ENCODE measurements around the gene ZNF776. TPM values are rescaled to one million over a fixed set of nuclear protein-coding genes. Genes with fewer than 3 reads are reported as not detected.
A peak's percentile ranks its signal among the peaks of the same experiment; 100 is the strongest.

Gene ZNF776
- total RNA-seq: 10 to 100 TPM; 34.2 to 40.1 TPM
- 10 to 100 TPM; 22.1 to 25.9 TPM for polyA plus RNA-seq (ENCODE audit: insufficient read length in 2 of 2)
- long read RNA-seq, donor 1, full-length matches to known transcripts: 4 of 4 reads
- long read RNA-seq, donor 1, partial matches to known transcripts: 0 of 4 reads
- long read RNA-seq, donor 1, other reads (novel, unspliced or antisense): 0 of 4 reads
- long read RNA-seq, donor 2, full-length matches to known transcripts: 1 of 1 reads
- long read RNA-seq, donor 2, partial matches to known transcripts: 0 of 1 reads
- long read RNA-seq, donor 2, other reads (novel, unspliced or antisense): 0 of 1 reads
- long read RNA-seq, donor 3, full-length matches to known transcripts: 2 of 2 reads
- long read RNA-seq, donor 3, partial matches to known transcripts: 0 of 2 reads
- long read RNA-seq, donor 3, other reads (novel, unspliced or antisense): 0 of 2 reads
- long read RNA-seq, donor 4, full-length matches to known transcripts: 6 of 6 reads
- long read RNA-seq, donor 4, partial matches to known transcripts: 0 of 6 reads
- long read RNA-seq, donor 4, other reads (novel, unspliced or antisense): 0 of 6 reads

- Histone ChIP-seq H3K4me3 (ENCODE audit: low read depth, low read length) (peak within 1 kb of the TSS; percentile 46), H3K4me1 (ENCODE audit: control insufficient read depth, insufficient read depth, low read length) (no peaks in the 10 kb centered on the region), H3K36me3 (ENCODE audit: control insufficient read depth, insufficient read depth, low read length) (peaks cover 23% of the 10 kb centered on the region), H3K9me3 (ENCODE audit: control insufficient read depth, insufficient read depth, low read length) (no peaks in the 10 kb centered on the region), H3K27ac (ENCODE audit: low read depth, low read length) (peak within 1 kb of the TSS; percentile 81), H3K27me3 (ENCODE audit: control insufficient read depth, insufficient read depth, low read length) (no peaks in the 10 kb centered on the region)
- DNase-seq (ENCODE audit: low read depth in 4 of 6, low spot score in 6 of 6): peak; percentile 86 to 99 (median 91)
- 1% methylated on average over 51 of the region's 51 CpGs for WGBS (ENCODE audit: insufficient coverage)
Observed at GRCh38 chr19:57746580-57747471, at the start of gene ZNF776. Gene ZNF776, plus strand, starts transcription at chr19:57746815. Its CDS starts 244 bp downstream, at chr19:57747059.

GRCh38 chr19:57701625-57702024 lies 45.0 kb upstream of the ZNF776 start:
- no peaks in the 10 kb centered on the region for H3K9me3 ChIP-seq (ENCODE audit: control insufficient read depth, insufficient read depth, low read length)
- WGBS (ENCODE audit: insufficient coverage): 90% methylated on average over 2 of the region's 6 CpGs
- no peak for DNase-seq (ENCODE audit: low read depth in 4 of 6, low spot score in 6 of 6)
- H3K4me3 ChIP-seq (ENCODE audit: low read depth, low read length): no peak overlapping the region
- H3K36me3 ChIP-seq (ENCODE audit: control insufficient read depth, insufficient read depth, low read length): peaks cover 56% of the 10 kb centered on the region
- peaks cover 6% of the 10 kb centered on the region for H3K4me1 ChIP-seq (ENCODE audit: control insufficient read depth, insufficient read depth, low read length)
- H3K27ac ChIP-seq (ENCODE audit: low read depth, low read length): no peak overlapping the region
- no peaks in the 10 kb centered on the region for H3K27me3 ChIP-seq (ENCODE audit: control insufficient read depth, insufficient read depth, low read length)

- H3K27ac ChIP-seq (ENCODE audit: low read depth, low read length): no peak overlapping the region
- H3K4me1 ChIP-seq (ENCODE audit: control insufficient read depth, insufficient read depth, low read length): peaks cover 20% of the 10 kb centered on the region
- no peak overlapping the region for H3K4me3 ChIP-seq (ENCODE audit: low read depth, low read length)
- no peaks in the 10 kb centered on the region for H3K9me3 ChIP-seq (ENCODE audit: control insufficient read depth, insufficient read depth, low read length)
- WGBS (ENCODE audit: insufficient coverage): 93% methylated on average over 1 of the region's 1 CpG
- H3K27me3 ChIP-seq (ENCODE audit: control insufficient read depth, insufficient read depth, low read length): no peaks in the 10 kb centered on the region
- peaks cover 41% of the 10 kb centered on the region for H3K36me3 ChIP-seq (ENCODE audit: control insufficient read depth, insufficient read depth, low read length)
- DNase-seq (ENCODE audit: low read depth in 4 of 6, low spot score in 6 of 6): no peak
Observed at GRCh38 chr19:57706346-57706745, 40.3 kb upstream of the ZNF776 start.

GRCh38 chr19:57708641-57709361 lies 37.8 kb upstream of the ZNF776 start, which contains the start of gene ZNF154:
Gene ZNF154, minus strand, starts transcription at chr19:57709204. Its CDS starts 233 bp downstream, at chr19:57708971.
- Histone ChIP-seq H3K4me3 (ENCODE audit: low read depth, low read length) (peak within 1 kb of the TSS; percentile 93), H3K4me1 (ENCODE audit: control insufficient read depth, insufficient read depth, low read length) (peaks cover 20% of the 10 kb centered on the region), H3K27me3 (ENCODE audit: control insufficient read depth, insufficient read depth, low read length) (no peaks in the 10 kb centered on the region), H3K36me3 (ENCODE audit: control insufficient read depth, insufficient read depth, low read length) (peaks cover 30% of the 10 kb centered on the region), H3K27ac (ENCODE audit: low read depth, low read length) (peak within 1 kb of the TSS; percentile 89), H3K9me3 (ENCODE audit: control insufficient read depth, insufficient read depth, low read length) (no peaks in the 10 kb centered on the region)
- under 1% methylated on average over 51 of the region's 53 CpGs for WGBS (ENCODE audit: insufficient coverage)
- DNase-seq (ENCODE audit: low read depth in 4 of 6, low spot score in 6 of 6): peak; percentile 75 to 98 (median 85)

DNA sequence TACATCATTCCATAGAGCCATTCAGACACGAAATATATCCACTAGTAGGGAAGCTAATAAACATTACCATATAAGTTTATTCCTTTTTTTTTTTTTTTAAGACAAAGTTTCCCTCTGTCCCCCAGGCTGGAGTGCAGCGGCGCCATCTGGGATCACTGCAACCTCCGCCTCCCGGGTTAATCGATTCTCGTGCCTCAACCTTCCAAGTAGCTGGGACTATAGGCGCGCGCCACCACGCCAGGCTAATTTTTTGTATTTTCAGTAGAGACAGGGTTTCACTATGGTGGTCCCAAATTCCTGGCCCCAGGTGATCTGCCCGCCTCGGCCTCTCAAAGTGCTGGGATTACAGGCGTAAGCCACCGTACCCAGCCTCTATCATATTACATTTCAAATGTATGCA lies 37.0 kb upstream of the ZNF776 start:
- Histone ChIP-seq H3K4me3 (ENCODE audit: low read depth, low read length) (peak overlapping the region; percentile 93), H3K4me1 (ENCODE audit: control insufficient read depth, insufficient read depth, low read length) (peaks cover 20% of the 10 kb centered on the region), H3K9me3 (ENCODE audit: control insufficient read depth, insufficient read depth, low read length) (no peaks in the 10 kb centered on the region), H3K27me3 (ENCODE audit: control insufficient read depth, insufficient read depth, low read length) (no peaks in the 10 kb centered on the region), H3K27ac (ENCODE audit: low read depth, low read length) (no peak overlapping the region), H3K36me3 (ENCODE audit: control insufficient read depth, insufficient read depth, low read length) (peaks cover 22% of the 10 kb centered on the region)
- WGBS (ENCODE audit: insufficient coverage): 55% methylated on average over 8 of the region's 15 CpGs
- DNase-seq (ENCODE audit: low read depth in 4 of 6, low spot score in 6 of 6): no peak

DNA sequence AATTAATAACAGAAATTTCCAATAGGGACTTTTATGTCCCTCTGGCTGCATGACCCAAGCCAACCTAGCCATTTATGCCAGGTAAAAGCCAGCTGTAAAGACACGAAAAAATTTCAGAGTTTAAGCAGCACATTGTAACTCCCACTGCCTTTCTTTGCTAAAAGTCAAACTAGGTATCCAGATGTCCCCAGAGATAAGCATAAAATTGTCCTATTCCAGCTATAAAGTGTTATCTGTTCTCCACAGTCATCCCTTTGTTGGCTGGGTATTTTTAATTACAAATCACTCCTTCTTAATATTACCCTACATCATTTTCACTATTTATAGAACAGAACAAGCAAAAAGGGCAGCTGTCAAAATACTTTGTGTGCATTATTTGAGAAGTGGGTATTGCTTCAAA lies 34.4 kb upstream of the ZNF776 start:
- H3K27ac ChIP-seq (ENCODE audit: low read depth, low read length): no peak overlapping the region
- no peak overlapping the region for H3K4me3 ChIP-seq (ENCODE audit: low read depth, low read length)
- H3K27me3 ChIP-seq (ENCODE audit: control insufficient read depth, insufficient read depth, low read length): no peaks in the 10 kb centered on the region
- WGBS (ENCODE audit: insufficient coverage): 63% methylated on average over 1 of the region's 1 CpG
- peaks cover 11% of the 10 kb centered on the region for H3K4me1 ChIP-seq (ENCODE audit: control insufficient read depth, insufficient read depth, low read length)
- DNase-seq (ENCODE audit: low read depth in 4 of 6, low spot score in 6 of 6): no peak
- no peaks in the 10 kb centered on the region for H3K9me3 ChIP-seq (ENCODE audit: control insufficient read depth, insufficient read depth, low read length)
- peaks cover 4% of the 10 kb centered on the region for H3K36me3 ChIP-seq (ENCODE audit: control insufficient read depth, insufficient read depth, low read length)

DNA sequence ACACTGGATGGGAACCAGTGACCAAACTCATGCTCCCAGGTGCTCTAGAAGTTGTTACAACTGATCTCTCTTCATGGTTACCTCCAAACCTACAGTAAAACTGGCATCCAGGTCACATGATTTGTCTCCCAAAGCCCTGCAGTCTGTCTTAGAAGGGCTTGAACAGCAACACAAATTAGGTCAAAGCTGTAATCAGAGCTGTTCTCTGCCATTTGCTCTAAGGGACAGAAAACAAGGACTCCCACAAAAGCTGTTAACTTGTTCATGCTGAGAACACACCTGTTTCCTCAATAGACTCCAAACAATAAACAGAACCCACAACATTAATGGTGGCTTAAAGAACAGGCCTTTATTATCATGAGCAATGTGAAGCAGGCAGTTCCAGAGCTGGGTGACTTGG lies 27.2 kb upstream of the ZNF776 start:
- Histone ChIP-seq H3K4me3 (ENCODE audit: low read depth, low read length) (no peak overlapping the region), H3K27ac (ENCODE audit: low read depth, low read length) (no peak overlapping the region), H3K27me3 (ENCODE audit: control insufficient read depth, insufficient read depth, low read length) (no peaks in the 10 kb centered on the region), H3K9me3 (ENCODE audit: control insufficient read depth, insufficient read depth, low read length) (no peaks in the 10 kb centered on the region), H3K36me3 (ENCODE audit: control insufficient read depth, insufficient read depth, low read length) (peaks cover 38% of the 10 kb centered on the region), H3K4me1 (ENCODE audit: control insufficient read depth, insufficient read depth, low read length) (no peaks in the 10 kb centered on the region)
- DNase-seq (ENCODE audit: low read depth in 4 of 6, low spot score in 6 of 6): no peak

- no peaks in the 10 kb centered on the region for H3K9me3 ChIP-seq (ENCODE audit: control insufficient read depth, insufficient read depth, low read length)
- DNase-seq (ENCODE audit: low read depth in 4 of 6, low spot score in 6 of 6): peak in 1 of 6 donors; percentile 74
- no peak overlapping the region for H3K27ac ChIP-seq (ENCODE audit: low read depth, low read length)
Observed at GRCh38 chr19:57719901-57720519, 26.6 kb upstream of the ZNF776 start.

GRCh38 chr19:57720878-57721277 lies 25.7 kb upstream of the ZNF776 start:
- WGBS (ENCODE audit: insufficient coverage): 100% methylated on average over 3 of the region's 10 CpGs
- Histone ChIP-seq H3K9me3 (ENCODE audit: control insufficient read depth, insufficient read depth, low read length) (no peaks in the 10 kb centered on the region), H3K27ac (ENCODE audit: low read depth, low read length) (no peak overlapping the region), H3K4me1 (ENCODE audit: control insufficient read depth, insufficient read depth, low read length) (no peaks in the 10 kb centered on the region), H3K36me3 (ENCODE audit: control insufficient read depth, insufficient read depth, low read length) (peaks cover 33% of the 10 kb centered on the region), H3K27me3 (ENCODE audit: control insufficient read depth, insufficient read depth, low read length) (no peaks in the 10 kb centered on the region), H3K4me3 (ENCODE audit: low read depth, low read length) (no peak overlapping the region)
- no peak for DNase-seq (ENCODE audit: low read depth in 4 of 6, low spot score in 6 of 6)

More at GRCh38 chr19:57719901-57720519, 26.6 kb upstream of the ZNF776 start:
- no peak overlapping the region for H3K4me3 ChIP-seq (ENCODE audit: low read depth, low read length)
- H3K27me3 ChIP-seq (ENCODE audit: control insufficient read depth, insufficient read depth, low read length): no peaks in the 10 kb centered on the region
- no peaks in the 10 kb centered on the region for H3K4me1 ChIP-seq (ENCODE audit: control insufficient read depth, insufficient read depth, low read length)
- H3K36me3 ChIP-seq (ENCODE audit: control insufficient read depth, insufficient read depth, low read length): peaks cover 37% of the 10 kb centered on the region
- 84% methylated on average over 2 of the region's 4 CpGs for WGBS (ENCODE audit: insufficient coverage)
